Chondrocyte (in vitro differentiated cells): ENCODE measurements around the gene MALRD1. TPM values are rescaled to one million over a fixed set of nuclear protein-coding genes. Genes with fewer than 3 reads are reported as not detected.

Source experiments
- DNase-seq: peaks from one replicate; pipeline ENCODE4 v3.0.0; 2021; ENCODE audit warnings: mixed read lengths, low spot score
- H3K27ac Mint-ChIP-seq: one replicate; pipeline ENCODE4 v1.8.0; 2021; ENCODE audit warnings: mild to moderate bottlenecking, moderate library complexity, mixed read lengths; ENCODE audit not compliant: unreplicated experiment
- H3K27me3 Mint-ChIP-seq: 2 replicates; pipeline ENCODE4 v1.8.0; 2021; ENCODE audit warnings: low read depth, mixed read lengths
- H3K36me3 Mint-ChIP-seq: 2 replicates; pipeline ENCODE4 v1.8.0; 2021; ENCODE audit warnings: low read depth, mixed read lengths
- H3K4me1 Mint-ChIP-seq: 2 replicates; pipeline ENCODE4 v1.8.0; 2021; ENCODE audit warnings: low read depth, mild to moderate bottlenecking, mixed read lengths
- H3K4me3 Mint-ChIP-seq: one replicate; pipeline ENCODE4 v1.8.0; 2021; ENCODE audit warnings: mild to moderate bottlenecking, moderate library complexity, mixed read lengths; ENCODE audit not compliant: unreplicated experiment
- H3K9me3 Mint-ChIP-seq: 2 replicates; pipeline ENCODE4 v1.8.0; 2021; ENCODE audit warnings: low read depth, mixed read lengths
- CTCF ChIP-seq: fragments of 200-600 bp; sonication (generic); IDR thresholded peaks from 2 replicates; pipeline ENCODE4 v1.5.0; 2021; ENCODE audit warnings: antibody characterized with exemption, mild to moderate bottlenecking, moderate library complexity
- total RNA-seq: library from RNA; stranded (reverse); gene quantifications from 3 replicates; pipeline ENCODE4 v1.2.1, GENCODE V29; 2021

MALRD1 gene
- total RNA-seq, 1 donor from 2014 or later: 0.27 TPM

- no peak for DNase-seq
- no peak overlapping the region for H3K4me3 Mint-ChIP-seq
- H3K27me3 Mint-ChIP-seq: no peaks in the 10 kb centered on the region
- no peak overlapping the region for H3K27ac Mint-ChIP-seq
- H3K9me3 Mint-ChIP-seq: no peaks in the 10 kb centered on the region
- no peaks in the 10 kb centered on the region for H3K4me1 Mint-ChIP-seq
- no peak for TF ChIP-seq CTCF
- no peaks in the 10 kb centered on the region for H3K36me3 Mint-ChIP-seq
These were observed 164.0 kb downstream of the MALRD1 start for GRCh38 chr10:19212590-19212989.

- no peak for DNase-seq
- H3K27ac Mint-ChIP-seq: no peak overlapping the region
- H3K9me3 Mint-ChIP-seq: no peaks in the 10 kb centered on the region
- H3K27me3 Mint-ChIP-seq: no peaks in the 10 kb centered on the region
- no peak overlapping the region for H3K4me3 Mint-ChIP-seq
- no peaks in the 10 kb centered on the region for H3K4me1 Mint-ChIP-seq
- H3K36me3 Mint-ChIP-seq: no peaks in the 10 kb centered on the region
- TF ChIP-seq CTCF: no peak
These were observed 172.6 kb downstream of the MALRD1 start for GRCh38 chr10:19221216-19221615.

- no peak overlapping the region for H3K27ac Mint-ChIP-seq
- H3K27me3 Mint-ChIP-seq: no peaks in the 10 kb centered on the region
- H3K36me3 Mint-ChIP-seq: no peaks in the 10 kb centered on the region
- H3K4me1 Mint-ChIP-seq: no peaks in the 10 kb centered on the region
- no peak for DNase-seq
- H3K9me3 Mint-ChIP-seq: no peaks in the 10 kb centered on the region
- no peak for TF ChIP-seq CTCF
- no peak overlapping the region for H3K4me3 Mint-ChIP-seq
These were observed 177.4 kb downstream of the MALRD1 start for GRCh38 chr10:19226025-19226424.

- TF ChIP-seq CTCF: no peak
- Mint-ChIP-seq H3K27ac (no peak overlapping the region), H3K4me3 (no peak overlapping the region), H3K4me1 (no peaks in the 10 kb centered on the region), H3K27me3 (no peaks in the 10 kb centered on the region), H3K36me3 (no peaks in the 10 kb centered on the region), H3K9me3 (peaks cover 11% of the 10 kb centered on the region)
- no peak for DNase-seq
These were observed 182.4 kb downstream of the MALRD1 start for GRCh38 chr10:19231034-19231433.

- no peak for DNase-seq
- Mint-ChIP-seq H3K27ac (no peak overlapping the region), H3K4me3 (no peak overlapping the region)
These were observed 197.5 kb downstream of the MALRD1 start for GRCh38 chr10:19245889-19246752.

More at GRCh38 chr10:19245889-19246752, 197.5 kb downstream of the MALRD1 start:
- H3K9me3 Mint-ChIP-seq: peaks cover 2% of the 10 kb centered on the region
- H3K4me1 Mint-ChIP-seq: no peaks in the 10 kb centered on the region
- TF ChIP-seq CTCF: no peak
- peaks cover 4% of the 10 kb centered on the region for H3K27me3 Mint-ChIP-seq
- no peaks in the 10 kb centered on the region for H3K36me3 Mint-ChIP-seq
